Measurements from ENCODE around the gene GPR146.

The GPR146 gene

DNA sequence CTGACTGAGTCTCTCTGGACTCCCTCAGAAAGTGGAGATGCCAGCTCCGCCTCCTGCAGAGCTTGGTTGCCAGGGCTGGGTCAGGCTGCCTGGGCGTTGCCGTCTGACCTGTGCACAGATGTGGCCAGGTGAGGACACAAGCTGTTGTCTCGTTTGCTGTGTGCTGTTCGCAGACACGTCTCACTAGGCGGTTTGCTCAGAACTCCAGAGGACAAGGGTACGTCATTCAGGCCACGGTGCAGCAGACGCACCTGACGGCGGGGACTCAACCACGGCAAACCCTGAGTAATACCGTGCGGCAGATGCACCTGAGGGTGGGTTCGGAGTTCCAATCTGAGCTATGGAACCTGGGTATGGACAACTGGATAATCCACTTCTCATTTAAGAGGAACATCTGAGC, 55.3 kb downstream of the GPR146 start:
- no peak overlapping the region for H3K4me3 ChIP-seq (ENCODE audit: low read depth, low read length)

DNA sequence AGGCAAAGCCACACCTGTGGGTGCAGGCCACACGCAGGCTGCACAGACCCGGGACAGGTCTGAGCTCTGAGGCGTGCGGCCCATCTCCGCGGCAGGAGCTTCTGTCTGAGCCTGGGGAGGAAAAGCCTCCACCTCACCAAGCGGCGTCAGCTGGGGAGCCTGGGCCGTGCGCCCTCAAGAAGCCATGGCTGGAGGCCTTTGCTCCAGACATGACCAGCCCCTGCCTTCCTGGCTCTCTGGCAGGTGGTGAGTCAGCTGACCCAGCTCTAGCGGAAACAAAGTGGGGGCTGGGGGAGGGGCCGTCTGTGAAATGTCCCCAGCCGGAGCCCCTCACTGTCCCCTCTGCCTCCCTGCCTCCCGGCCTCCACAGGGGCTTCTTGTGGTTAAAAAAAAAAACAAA, 56.0 kb downstream of the GPR146 start:
- Histone ChIP-seq H3K4me3 (ENCODE audit: low read depth, low read length) (no peak overlapping the region), H3K4me1 (ENCODE audit: control insufficient read depth, insufficient read depth, low read length, unreplicated experiment) (no peaks in the 10 kb centered on the region), H3K27ac (ENCODE audit: low read depth, low read length) (no peak overlapping the region), H2AFZ (ENCODE audit: low read length, unreplicated experiment) (no peak overlapping the region), H3K36me3 (ENCODE audit: insufficient read depth, low read length) (no peaks in the 10 kb centered on the region), H3K27me3 (ENCODE audit: insufficient read depth, low read length) (no peaks in the 10 kb centered on the region), H3K79me2 (ENCODE audit: control insufficient read depth, insufficient read depth, low read length, unreplicated experiment) (no peaks in the 10 kb centered on the region)

More for the DNA sequence above, 55.3 kb downstream of the GPR146 start:
- Histone ChIP-seq H3K27ac (ENCODE audit: low read depth, low read length) (no peak overlapping the region), H3K79me2 (ENCODE audit: control insufficient read depth, insufficient read depth, low read length, unreplicated experiment) (no peaks in the 10 kb centered on the region), H3K27me3 (ENCODE audit: insufficient read depth, low read length) (no peaks in the 10 kb centered on the region), H3K36me3 (ENCODE audit: insufficient read depth, low read length) (no peaks in the 10 kb centered on the region), H3K4me1 (ENCODE audit: control insufficient read depth, insufficient read depth, low read length, unreplicated experiment) (no peaks in the 10 kb centered on the region), H2AFZ (ENCODE audit: low read length, unreplicated experiment) (no peak overlapping the region)

DNA sequence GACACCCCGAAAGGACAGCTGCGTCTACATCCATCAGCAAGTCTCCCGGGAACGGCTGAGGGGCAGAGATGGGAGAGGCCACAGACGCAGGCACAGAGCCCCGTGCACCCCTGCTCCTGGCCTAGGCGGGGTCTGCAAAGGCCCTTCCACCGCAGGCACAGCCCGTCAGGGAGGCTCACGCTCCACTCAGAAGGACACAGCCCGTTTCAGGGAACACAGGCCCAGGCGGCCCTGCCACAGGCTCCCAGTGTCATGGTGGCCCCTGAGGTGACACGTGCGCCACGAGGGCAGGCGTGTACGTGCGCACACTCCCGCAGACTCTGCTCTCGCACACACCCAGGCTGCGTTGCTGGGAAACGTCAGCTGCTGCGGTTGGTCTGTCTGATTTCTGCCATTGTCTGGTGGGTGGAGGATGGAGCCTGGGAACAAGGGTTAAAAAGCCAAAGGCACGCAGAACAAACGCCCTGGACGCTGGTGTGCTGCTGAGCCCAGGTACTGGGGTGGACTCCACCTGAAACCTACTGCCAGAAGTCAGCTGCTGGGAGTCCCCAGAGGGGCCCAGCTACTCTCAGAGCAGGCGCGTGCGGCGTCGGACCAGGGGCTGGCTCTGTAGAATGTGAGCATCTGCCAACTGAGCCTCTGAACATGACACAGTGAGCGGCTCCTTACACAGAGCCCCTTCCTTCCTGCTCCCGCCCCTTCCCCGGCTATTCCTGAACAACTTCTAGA, 56.7 kb downstream of the GPR146 start:
- H3K4me3 ChIP-seq (ENCODE audit: low read depth, low read length), result no peak overlapping the region
- H3K79me2 ChIP-seq (ENCODE audit: control insufficient read depth, insufficient read depth, low read length, unreplicated experiment), result no peaks in the 10 kb centered on the region
- no peak overlapping the region for H2AFZ ChIP-seq (ENCODE audit: low read length, unreplicated experiment)
- no peaks in the 10 kb centered on the region for H3K4me1 ChIP-seq (ENCODE audit: control insufficient read depth, insufficient read depth, low read length, unreplicated experiment)
- no peak overlapping the region for H3K27ac ChIP-seq (ENCODE audit: low read depth, low read length)
- no peaks in the 10 kb centered on the region for H3K27me3 ChIP-seq (ENCODE audit: insufficient read depth, low read length)
- H3K36me3 ChIP-seq (ENCODE audit: insufficient read depth, low read length), result no peaks in the 10 kb centered on the region

DNA sequence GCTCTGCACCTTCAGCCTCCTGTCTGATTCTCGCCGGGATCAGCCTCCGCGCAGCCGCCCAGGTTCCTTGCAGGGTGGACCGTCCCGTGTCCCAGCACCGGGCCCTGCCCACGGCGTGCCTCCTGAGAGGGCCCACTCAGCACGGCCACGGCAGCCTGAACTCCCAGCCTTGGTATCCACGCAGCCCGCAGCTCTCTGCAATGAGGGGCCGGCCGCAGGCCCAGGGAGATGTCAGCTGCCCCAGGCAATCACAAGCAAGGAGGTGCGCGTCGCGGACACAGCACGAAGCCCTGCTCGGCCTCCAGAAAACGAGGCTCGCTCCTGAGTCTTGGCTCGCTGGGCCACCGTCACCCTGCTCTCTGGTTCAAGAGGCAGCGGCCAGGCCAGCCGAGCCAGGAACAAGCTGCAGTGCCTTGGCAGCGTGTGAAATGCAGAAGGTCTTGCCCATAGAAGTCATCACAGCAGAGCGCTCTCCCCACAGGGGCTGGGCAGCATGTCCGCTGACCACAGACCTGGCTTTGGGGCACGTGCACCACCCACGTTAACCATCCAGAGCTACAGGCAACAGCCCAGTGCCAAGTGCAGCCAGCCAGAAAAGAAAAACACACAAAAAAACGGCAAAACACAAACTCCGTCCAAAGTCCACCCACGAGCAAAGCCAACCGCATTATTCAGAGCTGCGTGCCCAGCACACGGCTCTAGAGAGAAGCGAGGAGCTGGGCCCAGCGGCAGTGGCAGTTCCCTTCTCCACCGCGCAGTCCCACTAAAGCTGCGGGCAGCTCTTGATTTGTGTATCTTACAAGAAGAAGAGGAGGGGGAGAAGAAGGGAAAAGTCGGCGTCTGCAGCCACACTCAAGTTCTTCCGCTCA, 57.5 kb downstream of the GPR146 start:
- no peaks in the 10 kb centered on the region for H3K27me3 ChIP-seq (ENCODE audit: insufficient read depth, low read length)
- H3K4me3 ChIP-seq (ENCODE audit: low read depth, low read length), result no peak overlapping the region
- no peaks in the 10 kb centered on the region for H3K36me3 ChIP-seq (ENCODE audit: insufficient read depth, low read length)
- H3K4me1 ChIP-seq (ENCODE audit: control insufficient read depth, insufficient read depth, low read length, unreplicated experiment), result no peaks in the 10 kb centered on the region
- H3K27ac ChIP-seq (ENCODE audit: low read depth, low read length), result no peak overlapping the region
- no peaks in the 10 kb centered on the region for H3K79me2 ChIP-seq (ENCODE audit: control insufficient read depth, insufficient read depth, low read length, unreplicated experiment)
- no peak overlapping the region for H2AFZ ChIP-seq (ENCODE audit: low read length, unreplicated experiment)

DNA sequence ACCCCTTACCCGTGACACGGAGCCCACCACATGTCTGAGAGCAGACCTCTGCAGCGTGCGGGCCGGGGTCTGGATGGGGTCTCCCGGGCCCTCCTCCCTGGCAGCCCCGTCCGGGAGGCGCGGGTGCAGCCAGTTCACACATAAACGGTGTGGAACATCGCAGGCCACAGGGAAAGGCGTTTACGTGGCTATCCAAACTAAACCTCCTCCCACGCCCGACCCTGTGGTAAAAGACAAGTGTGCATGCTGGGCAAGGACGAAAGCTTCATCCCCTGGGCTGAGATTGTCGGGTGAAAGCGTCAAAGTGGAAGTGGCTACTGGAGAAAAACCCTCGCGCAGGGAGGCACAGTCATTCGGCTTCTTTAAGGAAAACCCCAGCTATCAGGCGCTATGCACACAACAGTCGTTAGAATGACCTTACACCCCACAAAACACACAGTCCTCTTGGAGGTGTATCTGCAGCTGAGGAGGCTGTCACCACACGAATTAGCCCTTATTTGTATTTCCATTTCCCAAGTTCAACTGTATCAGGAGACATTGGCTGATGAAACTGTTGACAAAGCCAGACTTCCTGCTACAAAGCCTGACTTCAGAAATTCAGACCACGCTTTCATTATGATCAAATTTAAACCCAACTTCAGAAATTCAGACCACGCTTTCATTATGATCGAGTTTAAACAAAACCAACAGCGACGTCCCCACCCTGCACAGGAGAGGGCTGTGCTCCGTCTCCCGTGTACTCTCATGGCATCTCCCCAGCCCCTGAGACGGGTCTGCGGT, 58.9 kb downstream of the GPR146 start:
- Histone ChIP-seq H3K36me3 (ENCODE audit: insufficient read depth, low read length) (no peaks in the 10 kb centered on the region), H3K27me3 (ENCODE audit: insufficient read depth, low read length) (no peaks in the 10 kb centered on the region), H2AFZ (ENCODE audit: low read length, unreplicated experiment) (no peak overlapping the region), H3K27ac (ENCODE audit: low read depth, low read length) (no peak overlapping the region), H3K4me3 (ENCODE audit: low read depth, low read length) (no peak overlapping the region), H3K79me2 (ENCODE audit: control insufficient read depth, insufficient read depth, low read length, unreplicated experiment) (no peaks in the 10 kb centered on the region), H3K4me1 (ENCODE audit: control insufficient read depth, insufficient read depth, low read length, unreplicated experiment) (no peaks in the 10 kb centered on the region)

DNA sequence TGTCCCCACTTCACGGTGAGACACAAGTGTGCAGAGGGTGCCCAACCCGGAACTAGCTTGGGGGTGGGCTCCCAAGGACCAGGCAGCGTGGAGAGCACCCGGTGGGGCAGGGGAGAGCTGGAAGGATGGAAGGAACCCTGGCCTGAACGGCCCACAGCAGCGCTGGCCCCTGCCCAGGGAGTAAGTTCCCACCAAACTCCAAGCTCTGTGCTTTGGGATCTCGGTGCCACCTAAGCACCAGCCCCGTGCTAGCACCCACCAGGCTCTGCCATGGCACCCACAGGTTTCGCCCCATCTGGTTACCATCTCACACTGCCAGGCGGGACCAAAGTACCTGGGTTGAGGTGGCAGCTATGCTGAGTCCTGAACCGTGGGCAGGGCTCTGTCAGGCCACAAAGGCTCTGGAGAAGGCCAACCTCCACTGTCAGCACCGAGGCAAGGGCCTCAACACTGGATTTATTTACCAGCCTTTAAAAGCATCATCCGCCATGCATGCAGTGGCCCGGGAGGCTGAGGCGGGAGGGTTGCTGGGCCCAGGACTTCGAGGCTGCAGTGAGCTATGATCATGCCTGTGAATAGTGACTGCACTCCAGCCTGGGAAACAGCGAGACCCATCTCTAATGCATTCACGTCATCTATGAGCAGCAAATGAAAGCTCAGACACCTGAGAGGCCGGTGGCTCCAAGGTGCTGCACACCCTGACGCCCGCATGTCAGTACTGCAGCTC, 59.6 kb downstream of the GPR146 start:
- H2AFZ ChIP-seq (ENCODE audit: low read length, unreplicated experiment), result no peak overlapping the region
- no peaks in the 10 kb centered on the region for H3K4me1 ChIP-seq (ENCODE audit: control insufficient read depth, insufficient read depth, low read length, unreplicated experiment)
- H3K79me2 ChIP-seq (ENCODE audit: control insufficient read depth, insufficient read depth, low read length, unreplicated experiment), result no peaks in the 10 kb centered on the region
- no peaks in the 10 kb centered on the region for H3K36me3 ChIP-seq (ENCODE audit: insufficient read depth, low read length)
- H3K27ac ChIP-seq (ENCODE audit: low read depth, low read length), result no peak overlapping the region
- H3K27me3 ChIP-seq (ENCODE audit: insufficient read depth, low read length), result no peaks in the 10 kb centered on the region
- no peak overlapping the region for H3K4me3 ChIP-seq (ENCODE audit: low read depth, low read length)

DNA sequence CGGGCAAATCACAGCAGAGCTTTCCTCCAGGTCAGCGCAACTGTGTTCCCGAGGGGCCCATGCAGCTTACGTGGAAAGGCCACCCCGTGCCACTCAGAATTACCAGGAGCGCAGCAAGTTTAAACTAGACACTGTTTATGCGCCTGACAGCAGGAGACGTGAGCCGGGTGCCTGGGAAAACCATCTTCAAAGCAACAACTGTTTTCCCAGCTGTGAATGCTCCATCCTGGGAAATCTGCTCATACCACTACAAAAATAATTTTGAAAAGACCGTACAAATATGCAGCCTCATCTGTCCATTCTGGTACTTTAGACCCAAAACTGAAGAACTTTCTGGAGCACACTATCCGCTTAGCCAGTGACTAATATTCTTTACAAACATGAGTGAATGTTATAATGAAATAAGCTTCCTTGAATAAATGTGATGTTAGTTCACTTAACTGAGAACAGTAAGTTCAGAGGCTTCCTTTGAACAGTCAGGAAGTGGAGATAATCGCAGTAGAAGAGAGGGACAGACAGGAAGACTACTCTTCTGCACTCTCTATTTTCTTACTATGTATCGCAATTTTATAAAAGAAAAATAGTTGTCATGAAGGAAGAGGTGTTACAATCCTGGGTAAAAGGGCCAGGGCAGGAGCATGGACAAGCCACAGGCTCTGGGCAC, 60.3 kb downstream of the GPR146 start:
- H3K4me3 ChIP-seq (ENCODE audit: low read depth, low read length), result no peak overlapping the region
- H3K4me1 ChIP-seq (ENCODE audit: control insufficient read depth, insufficient read depth, low read length, unreplicated experiment), result no peaks in the 10 kb centered on the region

DNA sequence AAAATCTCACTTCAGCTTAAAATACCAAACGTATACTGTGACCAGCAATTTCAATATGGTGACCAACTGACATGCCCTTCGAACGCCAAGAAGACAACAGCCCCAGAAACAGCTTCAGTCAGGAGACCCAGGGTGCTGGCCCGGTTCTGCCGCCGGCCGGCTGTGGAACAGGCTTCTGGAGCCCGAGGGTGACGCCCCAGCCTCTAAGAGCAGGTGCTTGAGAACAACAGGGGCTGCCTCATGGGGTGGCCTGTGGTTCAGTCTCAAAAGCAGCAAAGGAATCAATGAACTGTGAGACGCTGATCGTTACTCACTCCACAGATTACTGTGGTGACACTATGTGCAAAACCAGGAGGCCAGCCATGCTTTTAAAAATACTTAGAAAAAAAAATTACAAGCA, 60.8 kb downstream of the GPR146 start:
- no peak overlapping the region for H2AFZ ChIP-seq (ENCODE audit: low read length, unreplicated experiment)
- H3K27ac ChIP-seq (ENCODE audit: low read depth, low read length), result no peak overlapping the region
- no peaks in the 10 kb centered on the region for H3K27me3 ChIP-seq (ENCODE audit: insufficient read depth, low read length)
- no peaks in the 10 kb centered on the region for H3K36me3 ChIP-seq (ENCODE audit: insufficient read depth, low read length)
- H3K79me2 ChIP-seq (ENCODE audit: control insufficient read depth, insufficient read depth, low read length, unreplicated experiment), result no peaks in the 10 kb centered on the region
- H3K4me3 ChIP-seq (ENCODE audit: low read depth, low read length), result no peak overlapping the region
- H3K4me1 ChIP-seq (ENCODE audit: control insufficient read depth, insufficient read depth, low read length, unreplicated experiment), result no peaks in the 10 kb centered on the region

More for the DNA sequence above, 60.3 kb downstream of the GPR146 start:
- Histone ChIP-seq H3K36me3 (ENCODE audit: insufficient read depth, low read length) (no peaks in the 10 kb centered on the region), H3K27me3 (ENCODE audit: insufficient read depth, low read length) (no peaks in the 10 kb centered on the region), H3K79me2 (ENCODE audit: control insufficient read depth, insufficient read depth, low read length, unreplicated experiment) (no peaks in the 10 kb centered on the region), H3K27ac (ENCODE audit: low read depth, low read length) (no peak overlapping the region), H2AFZ (ENCODE audit: low read length, unreplicated experiment) (no peak overlapping the region)

DNA sequence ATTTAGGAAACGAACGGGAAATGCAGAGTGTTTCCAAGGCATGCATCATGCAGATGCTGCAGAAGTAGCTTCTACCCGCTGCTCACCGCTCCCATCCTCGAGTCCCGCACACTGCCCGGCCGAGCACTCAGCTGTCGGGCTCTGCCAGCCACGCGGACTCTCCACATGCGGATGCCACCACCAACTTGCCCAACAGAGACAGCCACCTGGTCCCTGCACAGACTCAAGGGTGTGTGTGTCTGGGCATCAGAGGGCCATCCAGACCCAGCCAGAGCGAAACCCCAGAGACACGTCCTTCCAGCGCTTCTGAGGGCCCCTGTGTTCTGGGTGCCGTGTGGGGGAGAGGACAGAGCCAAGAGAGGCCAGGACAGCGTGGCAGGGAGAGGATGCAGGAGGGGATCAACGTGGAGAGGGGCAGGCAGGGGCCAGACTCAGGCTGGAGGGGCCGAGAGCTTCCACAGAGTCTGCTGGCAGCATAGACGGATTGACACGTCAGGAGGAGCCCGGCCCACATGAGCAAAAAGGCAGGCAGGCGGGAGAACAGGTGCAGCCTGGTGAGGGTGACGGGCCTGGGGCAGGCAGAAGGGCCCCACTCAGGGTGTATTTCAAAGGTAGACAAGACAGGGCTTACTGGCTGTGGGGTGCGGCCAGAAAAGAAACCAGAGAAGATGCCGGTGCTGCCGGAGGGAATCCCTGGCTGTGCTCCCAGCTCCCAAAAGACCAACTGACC, 61.9 kb downstream of the GPR146 start:
- no peak overlapping the region for H3K4me3 ChIP-seq (ENCODE audit: low read depth, low read length)
- no peaks in the 10 kb centered on the region for H3K36me3 ChIP-seq (ENCODE audit: insufficient read depth, low read length)
- H3K27ac ChIP-seq (ENCODE audit: low read depth, low read length), result no peak overlapping the region
- no peaks in the 10 kb centered on the region for H3K79me2 ChIP-seq (ENCODE audit: control insufficient read depth, insufficient read depth, low read length, unreplicated experiment)
- H2AFZ ChIP-seq (ENCODE audit: low read length, unreplicated experiment), result no peak overlapping the region
- no peaks in the 10 kb centered on the region for H3K27me3 ChIP-seq (ENCODE audit: insufficient read depth, low read length)
- H3K4me1 ChIP-seq (ENCODE audit: control insufficient read depth, insufficient read depth, low read length, unreplicated experiment), result no peaks in the 10 kb centered on the region

All from ACC112 (cell line).